ENCODE measurements around the gene P2RY6.

P2RY6 gene

GRCh38 chr11:73316422-73316821, 44.3 kb downstream of the P2RY6 start:
- DNase-seq (ENCODE audit: low spot score), result no peak

GRCh38 chr11:73317373-73317772, 45.2 kb downstream of the P2RY6 start:
- no peak for DNase-seq (ENCODE audit: low spot score)

- DNase-seq (ENCODE audit: low spot score), result no peak
Observed at GRCh38 chr11:73317803-73318202, 45.7 kb downstream of the P2RY6 start.

- DNase-seq (ENCODE audit: low spot score), result no peak
Observed at GRCh38 chr11:73318501-73319011, 46.4 kb downstream of the P2RY6 start.

DNA sequence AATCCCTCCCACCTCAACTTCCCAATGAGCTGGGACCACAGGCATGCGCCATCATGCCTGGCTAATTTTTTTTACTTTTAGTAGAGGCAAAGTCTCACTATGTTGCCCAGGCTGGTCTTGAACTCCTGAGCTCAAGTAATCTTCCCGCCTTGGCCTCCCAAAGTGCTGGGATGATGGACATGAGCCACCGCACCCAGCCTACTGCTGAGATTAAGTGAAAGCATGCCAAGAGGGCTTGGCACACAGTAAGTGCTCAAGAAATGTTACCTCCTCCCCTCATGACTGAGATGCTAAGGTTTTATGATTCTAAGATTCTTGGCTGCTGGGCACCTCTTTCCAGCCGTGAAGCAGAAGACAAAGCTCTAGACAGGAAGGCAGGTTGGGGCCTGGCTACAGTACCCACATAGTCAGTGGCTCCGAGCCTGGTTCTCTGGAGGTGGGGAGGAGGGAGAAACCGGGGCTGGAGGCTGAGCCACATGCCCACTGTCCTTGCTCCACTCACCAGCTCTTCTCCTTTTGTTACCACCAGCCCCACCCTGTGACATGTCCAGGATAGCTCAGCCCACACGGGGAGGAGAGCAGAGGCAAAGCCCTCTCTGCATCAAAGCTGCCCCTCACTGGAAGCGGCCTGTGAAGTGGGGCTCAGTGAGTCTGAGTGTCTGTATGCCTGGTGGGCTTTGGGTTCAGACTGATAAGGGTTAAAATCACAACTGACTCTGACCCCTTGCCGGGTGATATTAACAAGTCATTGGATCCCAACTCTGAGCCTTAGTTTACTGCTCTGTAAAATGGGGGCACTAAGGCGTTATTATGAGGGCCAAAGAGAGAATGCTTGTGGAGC, 48.8 kb downstream of the P2RY6 start:
- DNase-seq (ENCODE audit: low spot score), result no peak

DNA sequence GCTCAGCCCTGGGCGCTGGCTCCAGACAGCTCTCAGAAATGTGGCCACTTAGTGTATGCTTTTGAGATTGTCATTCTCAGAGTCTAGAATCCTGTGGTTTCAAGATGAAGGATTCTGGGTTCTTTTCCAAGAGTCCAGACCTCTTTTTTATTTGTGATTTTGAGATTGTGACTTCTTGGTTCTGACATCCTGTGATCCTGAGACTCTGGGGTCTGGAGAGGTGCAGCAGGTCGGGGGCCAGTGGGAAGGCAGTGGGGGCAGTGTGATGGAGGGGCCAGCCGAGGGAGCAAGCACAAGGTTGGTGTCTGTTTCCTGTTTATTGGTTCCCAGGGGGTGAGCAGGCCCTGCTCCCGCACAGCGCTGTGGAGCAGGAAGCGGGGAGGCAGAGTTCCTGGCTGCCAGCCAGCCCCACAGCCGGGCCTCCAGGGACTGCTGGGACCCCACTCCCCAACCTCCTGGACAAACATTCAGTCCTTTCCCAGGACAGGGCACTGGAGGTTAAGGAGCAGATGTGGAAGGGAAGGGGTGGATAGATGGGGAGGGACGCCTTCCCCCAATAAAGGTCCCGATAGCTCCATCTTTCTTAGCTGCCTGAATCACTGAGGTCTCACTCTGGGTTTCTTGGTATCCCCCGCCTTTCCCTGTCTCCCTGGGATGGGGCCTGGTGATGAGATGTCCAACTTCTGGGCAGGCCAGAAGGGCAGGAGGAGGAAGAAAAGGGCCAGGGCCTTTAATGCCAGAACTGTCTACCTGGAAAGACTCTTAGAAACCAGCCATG, 49.7 kb downstream of the P2RY6 start:
- no peak for DNase-seq (ENCODE audit: low spot score)

- DNase-seq (ENCODE audit: low spot score), result no peak
Observed at GRCh38 chr11:73322382-73323306, 50.5 kb downstream of the P2RY6 start.

GRCh38 chr11:73323464-73323863, 51.3 kb downstream of the P2RY6 start:
- DNase-seq (ENCODE audit: low spot score), result peak; percentile 74

GRCh38 chr11:73324116-73324515, 52.0 kb downstream of the P2RY6 start:
- no peak for DNase-seq (ENCODE audit: low spot score)

DNA sequence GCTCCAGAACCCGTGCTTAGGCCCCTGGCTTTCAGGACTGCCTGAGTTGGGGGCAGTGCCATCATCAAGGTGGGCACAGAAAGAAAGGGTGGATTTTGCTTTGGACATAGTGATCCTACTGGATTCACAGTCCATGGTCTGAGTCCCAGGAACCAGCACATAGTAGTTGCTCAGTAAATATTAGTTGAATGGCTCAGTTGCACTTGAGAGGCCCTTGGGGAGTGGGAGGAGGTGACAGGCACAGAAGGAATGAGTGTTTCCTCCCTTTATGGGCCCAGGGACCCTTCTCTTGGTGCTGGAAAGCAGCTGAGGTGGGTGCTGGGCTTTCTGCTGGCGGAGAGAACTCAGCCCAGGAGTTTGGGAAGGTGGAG, 52.5 kb downstream of the P2RY6 start:
- DNase-seq (ENCODE audit: low spot score), result no peak

DNA sequence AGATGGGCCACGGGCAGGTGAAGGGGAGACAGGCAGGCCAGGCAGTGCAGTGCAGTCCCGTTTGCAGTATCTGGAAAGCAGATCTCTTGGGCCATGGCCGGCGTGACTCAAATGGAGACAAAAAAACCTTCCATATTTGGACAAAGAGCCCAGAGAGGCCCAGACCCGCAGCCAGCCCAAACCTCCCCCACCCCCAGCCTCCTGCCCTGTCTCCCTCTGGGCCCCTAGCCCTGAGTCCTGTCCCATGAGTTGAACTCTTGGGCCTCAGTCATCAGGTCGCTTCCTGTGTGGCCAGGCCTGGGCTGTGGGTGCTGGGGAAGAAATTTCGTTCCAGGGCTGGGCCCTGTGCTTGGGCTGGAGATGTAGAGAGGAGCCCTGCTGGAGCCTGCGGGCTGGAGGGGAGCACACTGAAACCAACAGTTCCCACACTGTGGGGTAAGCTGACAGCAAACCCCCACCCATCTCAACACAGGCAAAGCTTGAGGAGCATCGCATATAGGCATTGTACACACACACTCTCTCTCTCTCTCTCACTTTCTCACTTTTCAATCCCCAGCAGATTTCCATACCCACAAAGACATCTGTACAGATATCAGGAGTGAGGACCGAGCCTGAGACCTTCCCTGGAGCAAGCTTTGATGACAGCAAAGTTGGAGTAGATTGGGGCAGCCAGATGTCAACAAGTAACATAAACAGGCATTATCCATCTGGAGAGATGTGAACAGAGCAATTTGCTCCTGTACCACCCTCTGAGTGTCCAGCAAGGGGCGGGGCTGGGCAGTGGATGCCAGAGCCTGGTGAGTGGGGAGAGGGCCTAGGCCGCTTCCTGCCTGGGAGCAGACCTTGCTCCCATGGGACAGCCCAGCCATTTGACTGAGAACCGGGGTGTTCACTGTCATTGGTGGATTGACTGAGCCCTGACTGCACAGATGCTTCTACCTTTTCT, 53.2 kb downstream of the P2RY6 start:
- no peak for DNase-seq (ENCODE audit: low spot score)

GRCh38 chr11:73326929-73327811, 55.0 kb downstream of the P2RY6 start:
- DNase-seq (ENCODE audit: low spot score), result no peak

- DNase-seq (ENCODE audit: low spot score), result no peak
Observed at GRCh38 chr11:73327812-73328364, 55.8 kb downstream of the P2RY6 start.

DNA sequence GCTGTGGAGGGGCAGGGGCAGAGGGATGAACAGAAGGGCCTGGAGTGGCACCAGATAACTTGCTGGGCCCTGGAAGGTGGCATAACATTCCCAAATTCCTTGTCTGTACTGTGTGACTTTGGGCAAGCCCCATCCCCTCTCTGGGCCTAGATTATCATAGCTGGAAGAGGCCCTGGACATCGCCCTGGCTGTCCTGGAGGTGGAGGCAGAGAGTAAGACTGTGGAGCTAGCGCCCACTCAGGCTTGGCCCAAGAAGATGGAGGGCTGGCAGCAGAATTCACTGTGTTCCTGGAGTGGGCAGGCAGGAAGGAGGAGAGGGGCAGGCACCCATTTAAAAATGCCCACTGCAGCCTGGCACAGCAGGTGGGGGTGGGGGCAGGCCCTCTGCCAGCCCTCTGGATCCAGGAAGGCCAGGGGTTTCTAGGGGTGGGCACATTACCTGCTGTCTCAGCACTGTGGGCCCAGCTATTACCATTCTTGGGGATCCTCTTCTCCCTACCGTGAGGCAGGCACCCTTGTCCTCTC, 58.5 kb downstream of the P2RY6 start:
- no peak for DNase-seq (ENCODE audit: low spot score)

DNA sequence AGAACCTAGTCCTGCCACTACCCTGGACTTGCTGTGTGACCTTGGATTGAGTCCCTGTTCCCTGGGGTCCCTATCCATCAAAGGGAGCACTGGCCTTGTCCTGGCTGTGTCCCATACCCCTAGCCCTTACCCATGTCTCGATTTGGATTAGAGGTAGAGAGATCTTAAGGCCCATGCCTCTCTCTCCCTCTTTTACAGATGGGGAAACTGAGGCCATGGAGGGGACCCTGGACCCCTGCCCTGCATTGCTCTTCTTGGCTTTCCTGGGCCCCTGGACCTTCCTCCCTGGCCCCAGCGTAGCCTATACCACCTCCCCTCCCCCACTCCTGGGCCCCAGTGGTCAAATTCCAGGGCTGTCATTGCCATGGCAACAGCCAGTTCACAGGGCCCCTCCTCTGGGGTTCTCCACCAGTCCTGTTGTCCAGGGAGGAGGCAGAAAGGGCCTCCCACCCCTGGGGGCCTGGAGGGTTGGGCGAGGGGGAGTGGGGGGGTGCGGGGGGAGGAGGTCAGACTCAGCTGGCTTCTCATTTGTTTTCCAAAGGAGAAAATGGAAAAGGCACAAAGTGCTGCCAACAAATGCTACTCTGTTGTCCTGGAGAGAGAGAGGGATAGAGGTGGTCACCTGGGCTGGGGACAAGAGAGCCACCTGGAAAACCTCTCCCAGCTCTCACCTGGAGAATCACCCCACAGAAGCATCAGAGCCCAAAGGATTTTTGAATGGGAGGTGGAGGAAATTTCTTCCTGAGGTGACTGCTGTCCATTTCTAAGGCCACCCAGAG, 59.2 kb downstream of the P2RY6 start:
- DNase-seq (ENCODE audit: low spot score), result no peak

- DNase-seq (ENCODE audit: low spot score), result no peak
Observed at GRCh38 chr11:73333173-73333572, 61.0 kb downstream of the P2RY6 start.

DNA sequence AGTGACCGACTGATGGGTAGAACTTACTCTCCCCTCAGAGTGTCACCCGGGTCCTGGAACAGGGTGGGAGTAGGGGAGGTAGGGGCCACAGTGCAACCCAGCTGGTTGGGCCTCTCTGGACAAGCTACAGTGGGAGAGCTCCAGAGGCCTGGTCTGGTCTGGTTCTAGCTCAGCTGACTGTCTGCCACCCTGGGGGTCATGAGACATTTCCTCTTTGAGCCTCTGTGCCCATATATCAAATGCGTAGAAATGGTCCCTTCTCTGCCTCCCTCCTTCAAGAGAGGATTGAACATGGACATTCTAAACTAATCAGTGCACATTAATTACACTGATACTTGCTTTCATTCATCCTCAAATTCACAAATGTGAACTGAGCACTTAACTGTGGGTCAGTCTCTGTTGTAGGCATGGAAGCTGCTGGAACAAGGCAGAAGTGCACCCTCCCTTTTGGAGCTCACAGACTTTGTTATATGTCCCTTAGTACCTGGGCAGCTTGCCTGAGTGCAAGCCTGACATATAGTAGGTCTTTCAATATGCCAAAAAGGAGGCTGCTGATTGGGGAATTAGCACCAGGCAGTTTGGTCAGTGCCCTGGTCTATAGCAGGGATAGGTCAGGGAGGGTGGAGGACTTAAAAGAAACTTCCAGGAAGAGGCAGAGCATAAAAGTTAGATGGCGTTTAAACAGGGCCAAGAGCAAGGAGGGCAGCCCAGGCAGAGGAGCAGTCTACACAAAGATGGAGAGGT, 61.7 kb downstream of the P2RY6 start:
- DNase-seq (ENCODE audit: low spot score), result no peak

Data from AG08396 (cell line).